GM12878 (cell line): ENCODE measurements around the gene SFR1.

Experiments
- ESRRA ChIP-seq: IDR thresholded peaks from 2 replicates; pipeline ENCODE4 v1.6.1; 2012; ENCODE audit warnings: mild to moderate bottlenecking, low read length, improper control_type of control experiment
- STAT3 ChIP-seq: IDR thresholded peaks from 2 replicates; pipeline ENCODE4 v1.6.1; 2011; ENCODE audit warnings: low read depth, low read length, improper control_type of control experiment

GRCh38 chr10:104143829-104144228 lies 21.9 kb downstream of the SFR1 start:
- TF ChIP-seq STAT3 (no peak), ESRRA (no peak)
